GM15510 (cell line): ENCODE results near the gene DIRAS1.

ENCODE experiments used
- POLR2A ChIP-seq: IDR thresholded peaks from 3 replicates; pipeline ENCODE4 v1.6.1; 2011; ENCODE audit warnings: borderline replicate concordance; ENCODE audit not compliant: insufficient read length; ENCODE audit errors: extremely low read depth

Gene DIRAS1

GRCh38 chr19:2759965-2760364 lies 38.8 kb upstream of the DIRAS1 start:
- no peak for TF ChIP-seq POLR2A

- TF ChIP-seq POLR2A, result no peak
These were observed 38.2 kb upstream of the DIRAS1 start for GRCh38 chr19:2759362-2759761.

- TF ChIP-seq POLR2A, result no peak
These were observed 37.6 kb upstream of the DIRAS1 start for GRCh38 chr19:2758601-2759313.

- TF ChIP-seq POLR2A, result no peak
These were observed 36.0 kb upstream of the DIRAS1 start for GRCh38 chr19:2756921-2757881.

- TF ChIP-seq POLR2A, result no peak
These were observed 35.3 kb upstream of the DIRAS1 start for GRCh38 chr19:2756477-2756876.

- no peak for TF ChIP-seq POLR2A
These were observed 34.6 kb upstream of the DIRAS1 start for GRCh38 chr19:2755811-2756210.

GRCh38 chr19:2755448-2755705 lies 34.2 kb upstream of the DIRAS1 start:
- no peak for TF ChIP-seq POLR2A

- TF ChIP-seq POLR2A, result no peak
These were observed 33.7 kb upstream of the DIRAS1 start for GRCh38 chr19:2754659-2755447.

GRCh38 chr19:2751438-2751830 lies 30.3 kb upstream of the DIRAS1 start:
- TF ChIP-seq POLR2A, result no peak

- TF ChIP-seq POLR2A, result no peak
These were observed 29.8 kb upstream of the DIRAS1 start for GRCh38 chr19:2750808-2751437.

GRCh38 chr19:2747349-2747748 lies 26.2 kb upstream of the DIRAS1 start:
- no peak for TF ChIP-seq POLR2A

GRCh38 chr19:2744113-2744512 lies 22.9 kb upstream of the DIRAS1 start:
- TF ChIP-seq POLR2A, result no peak

- no peak for TF ChIP-seq POLR2A
These were observed 21.9 kb upstream of the DIRAS1 start for GRCh38 chr19:2743099-2743498.

- no peak for TF ChIP-seq POLR2A
These were observed 19.1 kb upstream of the DIRAS1 start for GRCh38 chr19:2740314-2740656.
